ENCODE data around the gene HBP1.
"Not testable (repeated sequence)": the region's sequence is repeated elsewhere in the genome, so short reads cannot be mapped to it uniquely, and the experiment has no call there.

The HBP1 gene

DNA sequence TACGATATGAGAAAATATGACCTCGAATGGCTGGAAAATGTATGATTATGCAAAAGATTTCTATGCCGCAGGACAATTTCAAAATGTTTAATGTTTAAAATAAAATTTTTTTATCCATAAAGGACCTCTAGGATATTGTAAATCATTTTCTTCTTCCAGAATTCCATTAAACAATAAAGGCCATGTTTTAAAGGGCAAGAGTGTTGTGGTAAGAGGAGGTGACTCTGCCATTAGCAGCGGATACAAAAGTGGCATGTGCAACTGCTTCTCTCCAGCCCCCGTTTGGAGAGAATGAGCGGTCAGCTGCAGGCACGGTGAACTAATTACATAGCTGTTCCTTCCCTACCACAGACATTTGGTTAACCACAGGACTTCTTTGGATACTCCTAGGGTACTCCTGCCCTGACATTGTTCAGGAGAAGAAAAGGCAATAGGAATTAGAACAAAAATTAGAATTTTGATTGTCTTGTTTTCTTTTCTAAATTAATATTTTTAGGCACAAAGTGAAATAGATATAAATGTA lies 63.8 kb downstream of the HBP1 start:
- no peak for DNase-seq

DNA sequence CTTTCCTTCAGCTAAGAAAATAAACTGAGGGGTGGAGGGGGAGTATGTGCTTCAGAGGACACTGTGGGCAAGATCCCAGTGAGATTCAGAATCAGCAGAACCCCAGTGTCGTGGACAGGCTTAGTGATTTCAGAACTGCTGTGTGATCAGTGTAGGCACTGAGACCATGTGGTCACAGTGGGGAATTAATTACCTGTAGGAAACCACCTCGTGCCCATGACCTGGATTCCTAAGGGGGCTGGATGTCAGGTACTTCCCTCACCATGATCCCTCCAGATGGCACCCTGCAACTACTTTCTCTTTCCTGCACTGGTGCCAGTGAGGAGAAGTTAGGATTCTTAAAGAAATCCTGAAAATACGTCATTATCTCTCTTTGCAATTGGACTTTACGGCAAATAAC lies 64.4 kb downstream of the HBP1 start:
- DNase-seq, result no peak

DNA sequence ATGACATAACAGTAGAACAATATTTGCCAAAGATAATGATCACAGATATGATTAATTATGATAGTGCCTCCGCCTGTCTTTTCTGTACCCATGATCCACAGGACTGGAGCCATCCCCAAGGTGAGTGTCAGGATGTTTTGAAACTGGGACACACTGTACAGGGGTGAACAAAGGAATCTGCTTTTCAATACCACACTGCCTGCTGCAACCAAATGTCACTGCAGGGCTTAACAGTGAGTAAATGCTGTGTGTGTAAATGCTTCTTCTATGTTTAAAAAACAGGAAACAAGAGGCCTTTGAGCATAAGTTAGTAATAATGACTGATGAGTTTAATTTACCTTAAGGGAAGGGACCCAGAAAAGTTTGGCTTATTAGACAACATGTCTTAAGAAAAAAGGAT lies 65.2 kb downstream of the HBP1 start:
- DNase-seq, result no peak

DNA sequence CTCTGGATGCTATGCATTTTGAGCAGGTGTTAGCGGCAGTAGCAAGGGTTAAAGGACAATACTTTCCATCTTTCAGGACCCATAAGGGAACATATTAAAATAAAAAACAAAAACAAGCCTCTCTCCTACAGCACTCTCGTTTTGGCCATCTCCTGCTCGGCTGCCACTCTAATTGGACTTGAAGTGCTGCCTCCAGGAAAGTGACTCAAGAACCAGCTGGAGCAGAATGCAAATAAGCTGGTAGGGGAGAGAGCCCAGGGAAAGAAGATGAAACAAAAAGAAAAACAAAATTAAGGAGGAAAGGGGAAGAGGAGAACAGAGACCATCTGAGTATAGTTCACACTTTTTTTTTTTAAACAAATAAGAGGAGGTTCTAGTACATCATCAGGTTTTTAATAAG lies 65.6 kb downstream of the HBP1 start:
- DNase-seq, result no peak

DNA sequence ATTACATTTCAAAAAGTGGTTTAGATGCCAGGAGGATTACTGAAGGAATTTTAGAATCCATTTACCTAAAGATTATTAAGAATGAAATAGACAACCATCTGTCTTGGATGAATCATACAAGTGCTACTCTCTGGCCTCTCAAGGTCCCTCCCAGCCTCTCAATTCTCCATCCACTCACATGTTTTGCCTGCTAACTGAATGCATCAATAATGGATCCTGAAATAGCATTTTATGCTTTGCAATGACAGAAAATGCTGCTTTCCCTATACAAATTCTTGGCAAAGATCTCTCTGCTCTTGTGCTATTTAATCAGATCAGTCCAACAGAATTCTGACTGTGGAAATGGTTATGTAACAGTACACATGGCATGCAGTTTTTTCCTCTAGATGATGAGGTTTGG lies 68.1 kb downstream of the HBP1 start:
- DNase-seq, result no peak

DNA sequence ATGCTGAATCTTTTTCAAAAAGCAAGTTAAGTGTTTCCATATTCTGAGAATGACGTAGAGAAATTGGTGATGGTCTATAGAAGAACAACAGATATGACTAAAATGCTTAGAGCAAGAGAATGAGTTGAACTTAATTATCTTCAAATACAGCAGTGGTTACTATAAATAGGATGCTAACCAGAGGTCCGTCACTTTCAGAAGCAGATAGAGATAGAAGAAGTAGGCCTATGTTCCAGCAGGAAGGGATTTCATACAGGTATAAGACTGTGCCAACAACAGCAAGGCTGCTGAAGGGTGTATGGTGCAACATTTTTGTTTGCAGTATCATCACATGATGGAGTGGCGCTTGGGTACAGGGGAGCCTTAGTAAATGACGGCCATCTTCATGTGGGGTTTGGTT lies 68.6 kb downstream of the HBP1 start:
- DNase-seq, result no peak

DNA sequence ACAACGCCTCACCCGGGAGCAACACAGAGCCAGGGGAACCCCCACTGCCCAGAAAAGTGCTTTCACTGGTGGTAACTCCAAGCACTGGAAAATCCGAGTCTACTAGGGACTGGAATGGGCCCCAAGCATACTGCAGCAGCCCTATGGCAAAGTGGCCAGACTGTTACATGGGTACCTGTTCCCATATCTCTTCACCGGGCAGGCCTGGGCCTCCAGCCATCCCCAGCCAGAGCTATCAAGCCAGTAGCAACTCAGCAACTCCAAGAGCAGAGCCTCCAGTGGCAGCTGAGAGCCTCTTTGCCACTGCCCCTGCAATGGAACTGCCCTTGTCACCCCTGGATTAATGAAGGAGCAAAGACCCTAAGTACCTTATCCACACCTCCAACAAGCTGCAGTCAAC lies 73.5 kb downstream of the HBP1 start:
- DNase-seq, result no peak

DNA sequence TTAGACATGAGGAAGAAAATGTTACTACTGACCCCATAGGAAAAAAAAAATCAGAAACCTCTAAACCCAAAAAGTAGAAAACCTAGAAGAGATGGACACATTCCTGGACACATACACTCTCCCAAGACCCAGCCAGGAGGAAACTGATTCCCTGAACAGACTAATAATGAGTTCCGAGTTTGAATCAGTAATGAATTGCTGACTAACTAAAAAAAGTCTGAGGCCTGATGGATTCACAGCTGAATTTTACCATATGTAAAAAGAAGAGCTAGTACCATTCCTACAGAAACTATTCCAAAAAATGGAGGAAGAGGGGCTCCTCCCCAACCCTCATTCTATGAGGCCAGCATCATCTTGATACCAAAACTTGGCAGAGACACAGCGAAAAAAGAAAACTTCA lies 75.8 kb downstream of the HBP1 start:
- DNase-seq, result no peak

DNA sequence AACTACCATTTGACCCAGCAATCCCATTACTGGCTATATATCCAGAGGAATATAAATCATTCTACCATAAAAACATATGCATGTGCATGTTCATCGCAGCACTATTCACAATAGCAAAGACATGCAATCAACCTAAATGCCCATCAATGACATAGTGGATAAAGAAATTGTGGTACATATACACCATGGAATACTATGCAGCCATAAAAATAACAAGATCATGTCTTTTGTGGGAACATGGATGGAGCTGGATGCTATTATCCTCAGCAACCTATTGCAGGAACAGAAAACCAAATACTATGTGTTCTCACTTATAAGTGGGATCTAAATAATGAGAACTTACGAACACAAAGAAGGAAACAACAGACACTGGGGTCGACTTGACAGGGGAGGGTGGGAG lies 78.0 kb downstream of the HBP1 start:
- DNase-seq, result not testable (repeated sequence)

DNA sequence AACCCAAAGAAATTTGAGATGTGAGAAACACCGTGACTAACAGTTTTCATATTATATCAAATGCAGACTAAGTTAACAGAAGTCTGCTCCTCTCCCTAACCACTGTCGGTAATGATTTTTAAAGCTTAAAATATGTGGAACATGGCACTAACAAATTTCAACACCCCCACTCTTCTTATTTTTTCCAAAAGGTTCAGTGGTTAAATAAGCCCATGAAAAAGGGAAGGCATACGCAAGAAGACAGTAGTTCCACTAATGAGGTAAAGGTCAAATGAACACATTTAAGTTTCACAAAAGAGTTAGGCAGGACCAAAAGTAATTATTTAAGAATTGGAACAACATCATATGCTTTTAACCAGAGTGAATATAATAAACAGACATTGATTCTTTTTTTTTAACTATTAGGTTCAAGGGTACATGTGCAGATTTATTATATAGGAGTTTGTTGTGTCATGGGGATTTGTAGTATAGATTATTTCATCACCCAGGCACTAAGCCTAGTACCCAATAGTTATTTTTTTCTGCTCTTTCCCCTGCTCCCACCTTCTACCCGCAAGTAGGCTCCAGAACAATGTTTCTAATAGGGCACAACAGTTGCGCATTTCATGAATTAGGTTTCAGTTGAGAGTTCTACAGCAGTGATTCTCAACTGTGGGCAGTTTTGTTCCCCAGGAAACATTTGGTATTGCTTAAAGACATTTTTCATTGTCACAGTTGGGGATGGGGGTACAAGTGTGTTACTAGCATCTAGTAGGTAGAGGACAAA lies 79.9 kb downstream of the HBP1 start:
- no peak for DNase-seq

DNA sequence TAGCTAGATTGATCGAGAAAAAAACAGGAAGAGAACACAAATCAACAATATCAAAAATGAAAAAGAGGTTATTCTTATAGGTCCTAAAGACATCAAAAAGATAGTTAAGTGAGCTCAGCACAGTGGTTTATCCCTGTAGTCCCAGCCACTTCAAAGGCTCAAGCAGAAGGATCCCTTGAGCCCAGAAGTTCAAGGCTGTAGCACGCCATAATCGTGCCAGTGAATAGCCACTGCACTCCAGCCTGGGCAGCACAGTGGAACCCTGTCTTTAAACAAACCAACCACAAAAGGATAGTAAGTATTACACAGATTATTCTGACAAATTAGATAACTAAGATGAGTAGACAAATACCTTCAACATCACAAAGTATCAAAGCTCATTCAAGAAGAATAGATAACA lies 83.2 kb downstream of the HBP1 start:
- no peak for DNase-seq
